ENCODE results near the gene MS4A8. TPM values are rescaled to one million over a fixed set of nuclear protein-coding genes. Genes with fewer than 3 reads are reported as not detected.

Gene MS4A8
- total and polyA plus RNA-seq, 2 donors (not counting 1 experiment from before 2014, with no cell fraction given) = not detected

GRCh38 chr11:60691661-60692060, 7.8 kb upstream of the MS4A8 start:
- H3K4me3 ChIP-seq (ENCODE audit: control extremely low read depth in 1 of 5, extremely low read depth in 1 of 5, insufficient read depth in 1 of 5, low read depth in 2 of 5, low read length in 4 of 5) = no peak overlapping the region
- H3K27me3 Mint-ChIP-seq = peaks cover 7% of the 10 kb centered on the region
- no peak overlapping the region for H3K4me3 Mint-ChIP-seq
- H3K27me3 ChIP-seq (replicated peaks in 1 of 4; ENCODE audit: control extremely low read depth in 1 of 4, control insufficient read depth in 3 of 4, insufficient read depth in 4 of 4, low read length in 3 of 4) = peaks cover 0 to 4% (median 2%) of the 10 kb centered on the region in 4 experiments
- no peak overlapping the region for H3K9ac ChIP-seq (ENCODE audit: low read length)
- no peaks in the 10 kb centered on the region for H4K20me1 ChIP-seq (ENCODE audit: control insufficient read depth, insufficient read depth, low read length, poor library complexity, severe bottlenecking)
- intact Hi-C loops (cut with micrococcal nuclease) = no loop called here
- CTCF ChIA-PET = interaction anchor here (1.3 kb wide), 1 partner anchor 14 kb away, joined by 3 read pairs; no protein-coding TSS in a partner anchor
- no peak overlapping the region for H3K27ac Mint-ChIP-seq
- WGBS (ENCODE audit: insufficient coverage) = 87% methylated on average over 5 of the region's 5 CpGs
- no peaks in the 10 kb centered on the region for H3K9me3 Mint-ChIP-seq (ENCODE audit: insufficient read depth)
- DNase-seq (no peak), ATAC-seq (ENCODE audit: low read depth) (no peak)
- no peaks in the 10 kb centered on the region for H3K4me1 ChIP-seq (ENCODE audit: control insufficient read depth in 2 of 2, insufficient read depth in 2 of 2, low read length in 2 of 2)
- TF ChIP-seq EZH2 (IDR thresholded peaks at IDR 0.05; ENCODE audit: borderline replicate concordance, insufficient read depth, low read depth, low read length, poor library complexity, severe bottlenecking) = no peak
- TF ChIP-seq CTCF (IDR thresholded peaks at IDR 0.05) = no peak
- POLR2A ChIA-PET = no interaction called here
- H3K79me2 ChIP-seq (ENCODE audit: control insufficient read depth, insufficient read depth, low read length) = no peaks in the 10 kb centered on the region
- H3K4me2 ChIP-seq (replicated peaks; ENCODE audit: low read depth, low read length, poor library complexity, severe bottlenecking) = no peak overlapping the region
- no peaks in the 10 kb centered on the region for H3K36me3 ChIP-seq (replicated peaks in 1 of 2; ENCODE audit: control extremely low read depth in 1 of 2, control insufficient read depth in 1 of 2, extremely low read depth in 1 of 2, insufficient read depth in 2 of 2, low read length in 1 of 2)
- no peaks in the 10 kb centered on the region for H3K4me1 Mint-ChIP-seq
- no peak overlapping the region for H3K27ac ChIP-seq (ENCODE audit: low read length in 2 of 2)
- peaks cover 0 to 6% (median 0%) of the 10 kb centered on the region in 3 donors for H3K9me3 ChIP-seq (ENCODE audit: control extremely low read depth in 1 of 3, control insufficient read depth in 2 of 3, insufficient read depth in 1 of 3, low read length in 2 of 3)
- no peak overlapping the region for H2AFZ ChIP-seq (ENCODE audit: insufficient read depth, low read depth, low read length, poor library complexity, severe bottlenecking)

- intact Hi-C loops (cut with micrococcal nuclease) = no loop called here
- no peak overlapping the region for H3K4me2 ChIP-seq (replicated peaks; ENCODE audit: low read depth, low read length, poor library complexity, severe bottlenecking)
- H3K4me3 ChIP-seq (ENCODE audit: control extremely low read depth in 1 of 5, extremely low read depth in 1 of 5, insufficient read depth in 1 of 5, low read depth in 2 of 5, low read length in 4 of 5) = no peak overlapping the region
- Mint-ChIP-seq H3K9me3 (ENCODE audit: insufficient read depth) (no peaks in the 10 kb centered on the region), H3K4me3 (no peak overlapping the region), H3K4me1 (no peaks in the 10 kb centered on the region), H3K27me3 (no peaks in the 10 kb centered on the region), H3K27ac (no peak overlapping the region)
- no peaks in the 10 kb centered on the region for H3K36me3 ChIP-seq (replicated peaks in 1 of 2; ENCODE audit: control extremely low read depth in 1 of 2, control insufficient read depth in 1 of 2, extremely low read depth in 1 of 2, insufficient read depth in 2 of 2, low read length in 1 of 2)
- DNase-seq = no peak
- no peak overlapping the region for H3K9ac ChIP-seq (ENCODE audit: low read length)
- no peaks in the 10 kb centered on the region for H3K27me3 ChIP-seq (replicated peaks in 1 of 4; ENCODE audit: control extremely low read depth in 1 of 4, control insufficient read depth in 3 of 4, insufficient read depth in 4 of 4, low read length in 3 of 4)
- no peak for TF ChIP-seq CTCF (IDR thresholded peaks at IDR 0.05)
- TF ChIP-seq EZH2 (IDR thresholded peaks at IDR 0.05; ENCODE audit: borderline replicate concordance, insufficient read depth, low read depth, low read length, poor library complexity, severe bottlenecking) = no peak
- no peaks in the 10 kb centered on the region for H3K4me1 ChIP-seq (ENCODE audit: control insufficient read depth in 2 of 2, insufficient read depth in 2 of 2, low read length in 2 of 2)
- ChIA-PET CTCF (interaction anchor here (0.7 to 1.2 kb wide), 2 partner anchors 9 to 173 kb away, joined by 3 read pairs; no protein-coding TSS in a partner anchor), POLR2A (no interaction called here)
- no peaks in the 10 kb centered on the region for H3K79me2 ChIP-seq (ENCODE audit: control insufficient read depth, insufficient read depth, low read length)
- no peak overlapping the region for H2AFZ ChIP-seq (ENCODE audit: insufficient read depth, low read depth, low read length, poor library complexity, severe bottlenecking)
- no peaks in the 10 kb centered on the region for H3K9me3 ChIP-seq (ENCODE audit: control extremely low read depth in 1 of 3, control insufficient read depth in 2 of 3, insufficient read depth in 1 of 3, low read length in 2 of 3)
- H3K27ac ChIP-seq (ENCODE audit: low read length in 2 of 2) = no peak overlapping the region
- 86% methylated on average over 2 of the region's 5 CpGs for WGBS (ENCODE audit: insufficient coverage)
- no peaks in the 10 kb centered on the region for H4K20me1 ChIP-seq (ENCODE audit: control insufficient read depth, insufficient read depth, low read length, poor library complexity, severe bottlenecking)
- no peak for ATAC-seq (ENCODE audit: low read depth)
Measured at GRCh38 chr11:60699936-60700335, 524 bp downstream of the MS4A8 start.

Data from B cell (primary cell).